NCI-H2196 treated with DMSO at 0.1 percent for 48 hours (cell line): Measurements from ENCODE around the gene VAV1.
"Not testable (repeated sequence)": the region's sequence is repeated elsewhere in the genome, so short reads cannot be mapped to it uniquely, and the experiment has no call there.

Experiments
- DNase-seq: peaks from one replicate; lab custom pipeline; 2025; ENCODE audit not compliant: unreplicated experiment; lab: John Stamatoyannopoulos, UW

Gene VAV1

GRCh38 chr19:6842871-6843607 is 70.5 kb downstream of the VAV1 start:
- no peak for DNase-seq

- no peak for DNase-seq
Measured at GRCh38 chr19:6847828-6848200, 75.3 kb downstream of the VAV1 start.

DNA sequence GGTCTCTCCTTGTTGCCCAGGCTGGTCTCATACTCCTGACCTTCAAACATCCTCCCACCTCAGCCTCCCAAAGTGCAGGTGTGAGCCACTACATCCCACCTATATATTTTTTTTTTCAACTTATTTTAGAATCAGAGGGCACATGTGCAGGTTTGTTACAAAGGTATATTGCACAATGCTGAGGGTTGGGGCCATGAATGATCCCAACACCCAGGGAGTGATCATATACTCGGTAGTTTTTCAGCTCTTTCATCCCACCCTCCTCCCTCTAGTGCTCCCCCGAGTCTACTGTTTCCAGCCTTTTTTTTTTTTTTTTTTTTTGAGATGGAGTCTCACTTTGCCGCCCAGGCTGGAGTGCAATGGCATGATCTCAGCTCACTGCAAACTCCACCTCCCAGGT is 76.5 kb downstream of the VAV1 start:
- DNase-seq = no peak

- no peak for DNase-seq
Measured at GRCh38 chr19:6849876-6850275, 77.4 kb downstream of the VAV1 start.

- DNase-seq = no peak
Measured at GRCh38 chr19:6851359-6851758, 78.9 kb downstream of the VAV1 start.

DNA sequence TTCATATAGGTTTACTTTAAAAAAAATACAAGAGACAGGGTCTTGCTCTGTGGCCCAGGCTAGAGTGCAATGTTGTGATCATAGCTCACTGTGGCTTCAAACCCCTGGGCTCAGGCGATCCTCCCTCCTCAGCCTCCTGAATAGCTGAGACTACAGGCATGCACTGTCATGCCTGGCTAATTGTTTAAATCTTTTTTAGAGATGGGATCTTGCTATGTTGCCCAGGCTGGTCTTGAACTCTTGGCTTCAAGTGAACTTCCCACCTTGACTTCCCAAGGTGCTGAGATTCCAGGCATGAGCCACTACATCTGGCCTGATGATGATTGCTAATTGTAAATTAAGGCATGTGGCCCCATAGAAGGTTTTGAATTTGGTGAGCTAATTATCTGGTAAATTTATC is 79.5 kb downstream of the VAV1 start:
- DNase-seq = no peak

GRCh38 chr19:6853868-6854267 is 81.4 kb downstream of the VAV1 start:
- DNase-seq = no peak

GRCh38 chr19:6854758-6855157 is 82.2 kb downstream of the VAV1 start:
- DNase-seq = no peak

- no peak for DNase-seq
Measured at GRCh38 chr19:6856749-6857372, 84.4 kb downstream of the VAV1 start.

- DNase-seq = no peak
Measured at GRCh38 chr19:6861683-6862286, 89.3 kb downstream of the VAV1 start.

DNA sequence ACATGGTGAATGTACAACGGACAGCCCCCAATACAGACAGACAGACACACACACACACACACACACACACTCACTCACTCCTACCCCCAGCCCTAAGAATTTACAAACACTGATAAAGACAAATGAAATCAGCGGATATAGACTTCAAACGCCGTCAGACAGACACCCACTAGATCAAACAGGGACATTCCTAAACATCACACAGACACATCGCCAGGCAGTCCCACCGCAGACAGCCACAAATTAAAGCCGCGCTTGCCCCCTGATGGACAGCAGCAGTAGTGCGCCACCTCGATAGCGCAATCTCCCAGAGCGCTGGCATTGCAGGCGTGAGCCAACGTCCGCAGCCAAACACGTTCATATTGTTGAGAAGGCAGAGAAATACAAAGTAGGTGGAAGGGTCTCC is 90.2 kb downstream of the VAV1 start:
- DNase-seq = peak; percentile 73

DNA sequence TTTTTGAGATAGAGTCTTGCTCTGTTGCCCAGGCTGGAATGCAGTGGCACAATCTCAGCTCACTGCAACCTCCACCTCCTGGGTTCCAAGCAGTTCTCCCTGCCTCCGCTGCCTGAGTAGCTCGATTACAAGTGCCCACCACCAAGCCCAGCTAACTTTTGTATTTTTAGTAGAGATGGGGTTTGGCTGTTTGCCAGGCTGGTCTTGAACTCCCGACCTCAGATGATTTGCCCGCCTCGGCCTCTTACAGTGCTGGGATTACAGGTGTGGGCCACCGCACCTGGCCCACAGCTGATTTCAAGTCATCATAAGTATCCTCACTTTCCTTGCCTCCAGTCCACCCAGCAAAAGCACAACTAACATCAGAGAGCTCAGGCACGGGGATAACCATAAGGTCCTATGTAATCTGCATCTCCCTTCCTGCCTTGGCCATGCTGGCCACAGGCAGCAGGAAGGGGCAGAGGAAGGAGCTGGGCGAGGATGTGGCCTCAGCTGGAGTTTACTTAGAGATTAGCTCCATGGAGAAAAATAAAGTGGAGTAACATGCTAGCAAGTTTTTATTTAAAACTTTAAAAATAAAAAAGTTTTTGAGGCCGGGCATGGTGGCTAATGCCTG is 91.9 kb downstream of the VAV1 start:
- DNase-seq = no peak

GRCh38 chr19:6865849-6866248 is 93.3 kb downstream of the VAV1 start:
- DNase-seq = no peak

DNA sequence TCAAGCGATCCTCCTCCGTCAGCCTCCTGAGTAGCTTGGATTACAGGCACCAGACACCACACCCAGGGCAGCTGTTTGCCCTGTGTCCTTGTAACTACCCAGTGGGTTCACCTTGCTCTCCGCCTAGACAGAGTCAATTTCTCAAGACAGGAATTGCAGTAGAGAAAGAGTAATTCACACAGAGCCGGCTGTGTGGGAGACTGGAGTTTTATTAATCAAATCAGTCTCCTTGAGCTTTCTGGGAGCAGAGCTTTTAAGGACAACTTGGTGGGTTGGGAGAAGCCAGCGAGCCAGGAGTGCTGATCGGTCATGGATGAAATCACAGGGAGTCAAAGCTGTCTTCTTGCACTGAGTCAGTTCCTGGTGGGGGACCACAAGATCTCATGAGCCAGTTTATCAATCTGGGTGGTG is 94.2 kb downstream of the VAV1 start:
- no peak for DNase-seq

- DNase-seq = no peak
Measured at GRCh38 chr19:6868351-6868750, 95.8 kb downstream of the VAV1 start.

GRCh38 chr19:6869151-6869882 is 96.8 kb downstream of the VAV1 start:
- not testable (repeated sequence) for DNase-seq

DNA sequence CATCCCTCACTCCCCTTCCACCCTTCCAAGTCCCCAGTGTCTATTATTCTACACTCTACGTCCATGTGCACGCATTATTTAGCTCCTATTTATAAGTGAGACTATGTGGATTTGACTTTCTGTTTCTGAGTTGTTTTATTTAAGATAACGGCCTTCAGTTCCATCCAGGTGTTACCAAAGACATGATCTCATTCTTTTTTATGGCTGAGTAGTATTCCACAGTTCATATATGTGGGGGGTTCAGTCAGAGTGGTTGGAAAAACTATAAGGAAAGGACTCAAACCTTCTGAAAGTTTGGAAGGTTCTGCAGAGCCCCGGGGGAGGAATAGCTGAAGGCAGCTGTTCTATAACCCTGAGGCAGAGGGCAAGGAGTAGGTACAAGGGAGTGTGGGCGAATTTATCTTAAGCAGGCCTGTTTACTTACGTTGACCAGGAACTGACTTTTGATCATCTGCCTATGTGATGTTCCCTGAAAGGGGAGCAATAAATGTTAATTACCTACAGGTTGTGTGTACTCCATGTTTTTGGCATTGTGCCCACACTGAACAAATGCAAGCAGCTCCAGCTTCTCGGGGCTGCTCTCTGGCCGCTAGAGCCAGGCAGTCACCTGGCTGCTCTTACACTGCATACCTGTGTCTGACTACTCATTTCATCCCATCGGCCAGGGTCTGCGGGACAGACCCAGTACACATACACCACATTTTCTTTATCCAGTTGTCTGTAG is 101.4 kb downstream of the VAV1 start:
- no peak for DNase-seq

- DNase-seq = no peak
Measured at GRCh38 chr19:6875218-6875617, 102.7 kb downstream of the VAV1 start.

DNA sequence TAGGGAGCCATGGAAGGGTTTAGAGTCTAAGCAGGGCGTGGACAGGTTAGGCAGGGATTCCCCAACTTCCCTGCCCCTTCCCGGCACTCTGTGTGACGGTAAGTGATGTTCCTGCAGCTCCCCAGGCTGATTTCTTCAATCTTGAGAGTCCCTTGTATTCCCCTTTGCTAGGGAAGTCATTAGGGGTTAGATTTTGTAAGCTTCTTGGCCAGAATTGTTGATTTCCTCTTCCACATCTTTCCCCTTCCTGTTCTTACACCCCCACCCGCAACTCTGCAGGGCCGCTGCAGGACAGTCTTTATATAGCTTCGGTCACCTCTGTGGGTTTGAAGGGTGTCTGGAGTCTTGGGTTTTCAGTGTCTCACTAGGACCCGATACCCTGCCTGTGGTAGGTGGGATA is 104.2 kb downstream of the VAV1 start:
- DNase-seq = no peak

DNA sequence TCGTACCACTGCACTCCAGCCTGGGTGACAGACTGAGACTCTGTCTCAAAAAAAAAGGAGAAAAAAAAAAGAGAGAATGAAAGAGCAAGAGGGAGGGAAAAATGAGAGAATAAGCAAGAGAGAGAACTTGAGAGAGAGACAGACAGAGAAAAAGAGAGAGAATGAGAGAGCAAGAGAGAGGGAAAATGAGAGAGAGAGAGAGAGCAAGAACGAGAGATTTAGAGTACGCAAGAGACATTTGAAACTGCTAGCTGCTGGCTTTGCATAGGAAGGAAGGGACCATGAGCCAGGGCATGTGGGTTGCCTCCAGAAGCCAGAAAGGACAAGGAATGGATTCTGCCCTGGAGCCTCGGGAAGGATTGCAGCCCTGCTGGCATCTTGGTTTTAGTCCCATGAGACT is 105.3 kb downstream of the VAV1 start:
- no peak for DNase-seq
